ENCODE measurements around the gene MGARP. TPM values are rescaled to one million over a fixed set of nuclear protein-coding genes. Genes with fewer than 3 reads are reported as not detected.
A peak's percentile ranks its signal among the peaks of the same experiment; 100 is the strongest.

The MGARP gene
- total and polyA plus RNA-seq, 2 experiments from 2014 or later, result 2.4 to 4.1 TPM

DNA sequence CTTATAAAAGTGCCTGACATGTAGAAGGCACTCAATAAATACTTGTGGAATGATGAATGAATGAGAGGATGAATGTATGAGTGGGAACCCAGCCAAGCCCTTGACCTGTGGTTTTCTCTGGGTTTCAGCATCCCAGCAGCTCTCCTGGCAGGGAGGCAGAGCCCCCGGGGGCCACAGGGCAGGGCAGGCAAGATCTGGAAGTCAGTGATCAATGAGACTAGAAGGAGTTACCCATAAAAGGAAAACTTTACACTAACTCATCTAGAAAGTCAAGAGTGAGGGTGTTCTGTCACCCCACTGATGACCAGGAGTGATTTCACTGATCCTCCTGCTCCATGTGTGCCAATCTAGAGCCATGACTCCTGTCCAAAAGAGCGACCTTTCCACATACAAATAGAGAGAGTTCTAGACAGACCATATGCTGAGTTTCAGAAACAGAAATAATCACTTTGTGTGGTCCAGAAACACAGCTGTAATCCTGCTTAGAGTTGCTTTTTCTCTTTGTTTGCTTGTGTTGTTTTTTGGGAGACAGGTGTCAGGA is 37.4 kb downstream of the MGARP start:
- DNase-seq (ENCODE audit: low spot score), result no peak
- no peak overlapping the region for H3K4me3 ChIP-seq
- peaks cover 9% of the 10 kb centered on the region; the same call in 1 of the 2 replicates for H3K36me3 ChIP-seq (ENCODE audit: insufficient read depth)
- no peak overlapping the region for H3K4me3 Mint-ChIP-seq
- H3K27me3 ChIP-seq (ENCODE audit: insufficient read depth), result no peaks in the 10 kb centered on the region
- H3K27ac ChIP-seq (ENCODE audit: low read depth), result peak overlapping the region; percentile 48; the same call in 1 of the 2 replicates
- no peak; the same call in 2 of the 3 replicates for ATAC-seq
- H3K4me1 Mint-ChIP-seq, result peaks cover 25% of the 10 kb centered on the region
- H3K27me3 Mint-ChIP-seq (ENCODE audit: insufficient read depth, low read depth, poor library complexity), result no peaks in the 10 kb centered on the region
- no peaks in the 10 kb centered on the region for H3F3A ChIP-seq (replicated peaks; ENCODE audit: low read depth)
- no peaks in the 10 kb centered on the region for H4K20me1 ChIP-seq (replicated peaks; ENCODE audit: insufficient read depth)
- peak overlapping the region; percentile 51 for H3K4me2 ChIP-seq
- H3K36me3 Mint-ChIP-seq (ENCODE audit: low read depth), result peaks cover 14% of the 10 kb centered on the region
- no peaks in the 10 kb centered on the region for H3K9me2 ChIP-seq (ENCODE audit: insufficient read depth)
- peak overlapping the region; percentile 53; the same call in 1 of the 2 replicates for H2AFZ ChIP-seq
- TF ChIP-seq, protein P1, sequence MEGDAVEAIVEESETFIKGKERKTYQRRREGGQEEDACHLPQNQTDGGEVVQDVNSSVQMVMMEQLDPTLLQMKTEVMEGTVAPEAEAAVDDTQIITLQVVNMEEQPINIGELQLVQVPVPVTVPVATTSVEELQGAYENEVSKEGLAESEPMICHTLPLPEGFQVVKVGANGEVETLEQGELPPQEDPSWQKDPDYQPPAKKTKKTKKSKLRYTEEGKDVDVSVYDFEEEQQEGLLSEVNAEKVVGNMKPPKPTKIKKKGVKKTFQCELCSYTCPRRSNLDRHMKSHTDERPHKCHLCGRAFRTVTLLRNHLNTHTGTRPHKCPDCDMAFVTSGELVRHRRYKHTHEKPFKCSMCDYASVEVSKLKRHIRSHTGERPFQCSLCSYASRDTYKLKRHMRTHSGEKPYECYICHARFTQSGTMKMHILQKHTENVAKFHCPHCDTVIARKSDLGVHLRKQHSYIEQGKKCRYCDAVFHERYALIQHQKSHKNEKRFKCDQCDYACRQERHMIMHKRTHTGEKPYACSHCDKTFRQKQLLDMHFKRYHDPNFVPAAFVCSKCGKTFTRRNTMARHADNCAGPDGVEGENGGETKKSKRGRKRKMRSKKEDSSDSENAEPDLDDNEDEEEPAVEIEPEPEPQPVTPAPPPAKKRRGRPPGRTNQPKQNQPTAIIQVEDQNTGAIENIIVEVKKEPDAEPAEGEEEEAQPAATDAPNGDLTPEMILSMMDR (conservative IDR thresholded peaks at IDR 0.05; ENCODE audit: low read depth in 2 of 2), result no peak
- TF ChIP-seq, protein P2, sequence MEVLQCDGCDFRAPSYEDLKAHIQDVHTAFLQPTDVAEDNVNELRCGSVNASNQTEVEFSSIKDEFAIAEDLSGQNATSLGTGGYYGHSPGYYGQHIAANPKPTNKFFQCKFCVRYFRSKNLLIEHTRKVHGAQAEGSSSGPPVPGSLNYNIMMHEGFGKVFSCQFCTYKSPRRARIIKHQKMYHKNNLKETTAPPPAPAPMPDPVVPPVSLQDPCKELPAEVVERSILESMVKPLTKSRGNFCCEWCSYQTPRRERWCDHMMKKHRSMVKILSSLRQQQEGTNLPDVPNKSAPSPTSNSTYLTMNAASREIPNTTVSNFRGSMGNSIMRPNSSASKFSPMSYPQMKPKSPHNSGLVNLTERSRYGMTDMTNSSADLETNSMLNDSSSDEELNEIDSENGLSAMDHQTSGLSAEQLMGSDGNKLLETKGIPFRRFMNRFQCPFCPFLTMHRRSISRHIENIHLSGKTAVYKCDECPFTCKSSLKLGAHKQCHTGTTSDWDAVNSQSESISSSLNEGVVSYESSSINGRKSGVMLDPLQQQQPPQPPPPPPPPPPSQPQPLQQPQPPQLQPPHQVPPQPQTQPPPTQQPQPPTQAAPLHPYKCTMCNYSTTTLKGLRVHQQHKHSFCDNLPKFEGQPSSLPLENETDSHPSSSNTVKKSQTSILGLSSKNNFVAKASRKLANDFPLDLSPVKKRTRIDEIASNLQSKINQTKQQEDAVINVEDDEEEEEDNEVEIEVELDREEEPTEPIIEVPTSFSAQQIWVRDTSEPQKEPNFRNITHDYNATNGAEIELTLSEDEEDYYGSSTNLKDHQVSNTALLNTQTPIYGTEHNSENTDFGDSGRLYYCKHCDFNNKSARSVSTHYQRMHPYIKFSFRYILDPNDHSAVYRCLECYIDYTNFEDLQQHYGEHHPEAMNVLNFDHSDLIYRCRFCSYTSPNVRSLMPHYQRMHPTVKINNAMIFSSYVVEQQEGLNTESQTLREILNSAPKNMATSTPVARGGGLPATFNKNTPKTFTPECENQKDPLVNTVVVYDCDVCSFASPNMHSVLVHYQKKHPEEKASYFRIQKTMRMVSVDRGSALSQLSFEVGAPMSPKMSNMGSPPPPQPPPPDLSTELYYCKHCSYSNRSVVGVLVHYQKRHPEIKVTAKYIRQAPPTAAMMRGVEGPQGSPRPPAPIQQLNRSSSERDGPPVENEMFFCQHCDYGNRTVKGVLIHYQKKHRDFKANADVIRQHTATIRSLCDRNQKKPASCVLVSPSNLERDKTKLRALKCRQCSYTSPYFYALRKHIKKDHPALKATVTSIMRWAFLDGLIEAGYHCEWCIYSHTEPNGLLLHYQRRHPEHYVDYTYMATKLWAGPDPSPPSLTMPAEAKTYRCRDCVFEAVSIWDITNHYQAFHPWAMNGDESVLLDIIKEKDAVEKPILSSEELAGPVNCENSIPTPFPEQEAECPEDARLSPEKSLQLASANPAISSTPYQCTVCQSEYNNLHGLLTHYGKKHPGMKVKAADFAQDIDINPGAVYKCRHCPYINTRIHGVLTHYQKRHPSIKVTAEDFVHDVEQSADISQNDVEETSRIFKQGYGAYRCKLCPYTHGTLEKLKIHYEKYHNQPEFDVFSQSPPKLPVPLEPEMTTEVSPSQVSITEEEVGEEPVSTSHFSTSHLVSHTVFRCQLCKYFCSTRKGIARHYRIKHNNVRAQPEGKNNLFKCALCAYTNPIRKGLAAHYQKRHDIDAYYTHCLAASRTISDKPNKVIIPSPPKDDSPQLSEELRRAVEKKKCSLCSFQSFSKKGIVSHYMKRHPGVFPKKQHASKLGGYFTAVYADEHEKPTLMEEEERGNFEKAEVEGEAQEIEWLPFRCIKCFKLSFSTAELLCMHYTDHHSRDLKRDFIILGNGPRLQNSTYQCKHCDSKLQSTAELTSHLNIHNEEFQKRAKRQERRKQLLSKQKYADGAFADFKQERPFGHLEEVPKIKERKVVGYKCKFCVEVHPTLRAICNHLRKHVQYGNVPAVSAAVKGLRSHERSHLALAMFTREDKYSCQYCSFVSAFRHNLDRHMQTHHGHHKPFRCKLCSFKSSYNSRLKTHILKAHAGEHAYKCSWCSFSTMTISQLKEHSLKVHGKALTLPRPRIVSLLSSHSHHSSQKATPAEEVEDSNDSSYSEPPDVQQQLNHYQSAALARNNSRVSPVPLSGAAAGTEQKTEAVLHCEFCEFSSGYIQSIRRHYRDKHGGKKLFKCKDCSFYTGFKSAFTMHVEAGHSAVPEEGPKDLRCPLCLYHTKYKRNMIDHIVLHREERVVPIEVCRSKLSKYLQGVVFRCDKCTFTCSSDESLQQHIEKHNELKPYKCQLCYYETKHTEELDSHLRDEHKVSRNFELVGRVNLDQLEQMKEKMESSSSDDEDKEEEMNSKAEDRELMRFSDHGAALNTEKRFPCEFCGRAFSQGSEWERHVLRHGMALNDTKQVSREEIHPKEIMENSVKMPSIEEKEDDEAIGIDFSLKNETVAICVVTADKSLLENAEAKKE (CRISPR knock-in tag; IDR thresholded peaks at IDR 0.05), result no peak
- TF ChIP-seq EZH2phosphoT487 (IDR thresholded peaks at IDR 0.05; ENCODE audit: unreplicated experiment), result no peak
- TF ChIP-seq STAT1 (IDR thresholded peaks at IDR 0.05; ENCODE audit: unreplicated experiment), result no peak
- TF ChIP-seq, protein P3, sequence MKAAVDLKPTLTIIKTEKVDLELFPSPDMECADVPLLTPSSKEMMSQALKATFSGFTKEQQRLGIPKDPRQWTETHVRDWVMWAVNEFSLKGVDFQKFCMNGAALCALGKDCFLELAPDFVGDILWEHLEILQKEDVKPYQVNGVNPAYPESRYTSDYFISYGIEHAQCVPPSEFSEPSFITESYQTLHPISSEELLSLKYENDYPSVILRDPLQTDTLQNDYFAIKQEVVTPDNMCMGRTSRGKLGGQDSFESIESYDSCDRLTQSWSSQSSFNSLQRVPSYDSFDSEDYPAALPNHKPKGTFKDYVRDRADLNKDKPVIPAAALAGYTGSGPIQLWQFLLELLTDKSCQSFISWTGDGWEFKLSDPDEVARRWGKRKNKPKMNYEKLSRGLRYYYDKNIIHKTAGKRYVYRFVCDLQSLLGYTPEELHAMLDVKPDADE (IDR thresholded peaks at IDR 0.05), result no peak
- no peak for TF ChIP-seq CREB1 (CRISPR knock-in tag; IDR thresholded peaks at IDR 0.05; ENCODE audit: low read depth)
- TF ChIP-seq NANOG (IDR thresholded peaks at IDR 0.05; ENCODE audit: borderline replicate concordance), result no peak
- no peak for TF ChIP-seq POLR2AphosphoS5 (IDR thresholded peaks at IDR 0.05; ENCODE audit: low read depth)
- TF ChIP-seq ZNF331 (CRISPR knock-in tag; IDR thresholded peaks at IDR 0.05; ENCODE audit: low read depth), result no peak
- TF ChIP-seq JUNB (IDR thresholded peaks at IDR 0.05; ENCODE audit: unreplicated experiment), result no peak
- no peak for TF ChIP-seq EZH2 (IDR thresholded peaks at IDR 0.05; ENCODE audit: low read depth, unreplicated experiment)
- no peak for TF ChIP-seq ZNF114 (CRISPR knock-in tag; IDR thresholded peaks at IDR 0.05)
- TF ChIP-seq, protein P4, sequence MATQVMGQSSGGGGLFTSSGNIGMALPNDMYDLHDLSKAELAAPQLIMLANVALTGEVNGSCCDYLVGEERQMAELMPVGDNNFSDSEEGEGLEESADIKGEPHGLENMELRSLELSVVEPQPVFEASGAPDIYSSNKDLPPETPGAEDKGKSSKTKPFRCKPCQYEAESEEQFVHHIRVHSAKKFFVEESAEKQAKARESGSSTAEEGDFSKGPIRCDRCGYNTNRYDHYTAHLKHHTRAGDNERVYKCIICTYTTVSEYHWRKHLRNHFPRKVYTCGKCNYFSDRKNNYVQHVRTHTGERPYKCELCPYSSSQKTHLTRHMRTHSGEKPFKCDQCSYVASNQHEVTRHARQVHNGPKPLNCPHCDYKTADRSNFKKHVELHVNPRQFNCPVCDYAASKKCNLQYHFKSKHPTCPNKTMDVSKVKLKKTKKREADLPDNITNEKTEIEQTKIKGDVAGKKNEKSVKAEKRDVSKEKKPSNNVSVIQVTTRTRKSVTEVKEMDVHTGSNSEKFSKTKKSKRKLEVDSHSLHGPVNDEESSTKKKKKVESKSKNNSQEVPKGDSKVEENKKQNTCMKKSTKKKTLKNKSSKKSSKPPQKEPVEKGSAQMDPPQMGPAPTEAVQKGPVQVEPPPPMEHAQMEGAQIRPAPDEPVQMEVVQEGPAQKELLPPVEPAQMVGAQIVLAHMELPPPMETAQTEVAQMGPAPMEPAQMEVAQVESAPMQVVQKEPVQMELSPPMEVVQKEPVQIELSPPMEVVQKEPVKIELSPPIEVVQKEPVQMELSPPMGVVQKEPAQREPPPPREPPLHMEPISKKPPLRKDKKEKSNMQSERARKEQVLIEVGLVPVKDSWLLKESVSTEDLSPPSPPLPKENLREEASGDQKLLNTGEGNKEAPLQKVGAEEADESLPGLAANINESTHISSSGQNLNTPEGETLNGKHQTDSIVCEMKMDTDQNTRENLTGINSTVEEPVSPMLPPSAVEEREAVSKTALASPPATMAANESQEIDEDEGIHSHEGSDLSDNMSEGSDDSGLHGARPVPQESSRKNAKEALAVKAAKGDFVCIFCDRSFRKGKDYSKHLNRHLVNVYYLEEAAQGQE (IDR thresholded peaks at IDR 0.05; ENCODE audit: unreplicated experiment), result no peak
- H3K79me2 ChIP-seq (replicated peaks; ENCODE audit: insufficient read depth), result no peaks in the 10 kb centered on the region
- H3K4me1 ChIP-seq (ENCODE audit: insufficient read depth), result peaks cover 24% of the 10 kb centered on the region
- no peak overlapping the region for H3K27ac Mint-ChIP-seq
- H3K9me3 Mint-ChIP-seq, result peaks cover 21% of the 10 kb centered on the region
